ENCODE data around the gene NCKAP5L.
"Not testable (repeated sequence)": the region's sequence is repeated elsewhere in the genome, so short reads cannot be mapped to it uniquely, and the experiment has no call there.

NCKAP5L gene, protein sequence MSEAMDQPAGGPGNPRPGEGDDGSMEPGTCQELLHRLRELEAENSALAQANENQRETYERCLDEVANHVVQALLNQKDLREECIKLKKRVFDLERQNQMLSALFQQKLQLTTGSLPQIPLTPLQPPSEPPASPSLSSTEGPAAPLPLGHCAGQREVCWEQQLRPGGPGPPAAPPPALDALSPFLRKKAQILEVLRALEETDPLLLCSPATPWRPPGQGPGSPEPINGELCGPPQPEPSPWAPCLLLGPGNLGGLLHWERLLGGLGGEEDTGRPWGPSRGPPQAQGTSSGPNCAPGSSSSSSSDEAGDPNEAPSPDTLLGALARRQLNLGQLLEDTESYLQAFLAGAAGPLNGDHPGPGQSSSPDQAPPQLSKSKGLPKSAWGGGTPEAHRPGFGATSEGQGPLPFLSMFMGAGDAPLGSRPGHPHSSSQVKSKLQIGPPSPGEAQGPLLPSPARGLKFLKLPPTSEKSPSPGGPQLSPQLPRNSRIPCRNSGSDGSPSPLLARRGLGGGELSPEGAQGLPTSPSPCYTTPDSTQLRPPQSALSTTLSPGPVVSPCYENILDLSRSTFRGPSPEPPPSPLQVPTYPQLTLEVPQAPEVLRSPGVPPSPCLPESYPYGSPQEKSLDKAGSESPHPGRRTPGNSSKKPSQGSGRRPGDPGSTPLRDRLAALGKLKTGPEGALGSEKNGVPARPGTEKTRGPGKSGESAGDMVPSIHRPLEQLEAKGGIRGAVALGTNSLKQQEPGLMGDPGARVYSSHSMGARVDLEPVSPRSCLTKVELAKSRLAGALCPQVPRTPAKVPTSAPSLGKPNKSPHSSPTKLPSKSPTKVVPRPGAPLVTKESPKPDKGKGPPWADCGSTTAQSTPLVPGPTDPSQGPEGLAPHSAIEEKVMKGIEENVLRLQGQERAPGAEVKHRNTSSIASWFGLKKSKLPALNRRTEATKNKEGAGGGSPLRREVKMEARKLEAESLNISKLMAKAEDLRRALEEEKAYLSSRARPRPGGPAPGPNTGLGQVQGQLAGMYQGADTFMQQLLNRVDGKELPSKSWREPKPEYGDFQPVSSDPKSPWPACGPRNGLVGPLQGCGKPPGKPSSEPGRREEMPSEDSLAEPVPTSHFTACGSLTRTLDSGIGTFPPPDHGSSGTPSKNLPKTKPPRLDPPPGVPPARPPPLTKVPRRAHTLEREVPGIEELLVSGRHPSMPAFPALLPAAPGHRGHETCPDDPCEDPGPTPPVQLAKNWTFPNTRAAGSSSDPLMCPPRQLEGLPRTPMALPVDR (N-terminal part only)

DNA sequence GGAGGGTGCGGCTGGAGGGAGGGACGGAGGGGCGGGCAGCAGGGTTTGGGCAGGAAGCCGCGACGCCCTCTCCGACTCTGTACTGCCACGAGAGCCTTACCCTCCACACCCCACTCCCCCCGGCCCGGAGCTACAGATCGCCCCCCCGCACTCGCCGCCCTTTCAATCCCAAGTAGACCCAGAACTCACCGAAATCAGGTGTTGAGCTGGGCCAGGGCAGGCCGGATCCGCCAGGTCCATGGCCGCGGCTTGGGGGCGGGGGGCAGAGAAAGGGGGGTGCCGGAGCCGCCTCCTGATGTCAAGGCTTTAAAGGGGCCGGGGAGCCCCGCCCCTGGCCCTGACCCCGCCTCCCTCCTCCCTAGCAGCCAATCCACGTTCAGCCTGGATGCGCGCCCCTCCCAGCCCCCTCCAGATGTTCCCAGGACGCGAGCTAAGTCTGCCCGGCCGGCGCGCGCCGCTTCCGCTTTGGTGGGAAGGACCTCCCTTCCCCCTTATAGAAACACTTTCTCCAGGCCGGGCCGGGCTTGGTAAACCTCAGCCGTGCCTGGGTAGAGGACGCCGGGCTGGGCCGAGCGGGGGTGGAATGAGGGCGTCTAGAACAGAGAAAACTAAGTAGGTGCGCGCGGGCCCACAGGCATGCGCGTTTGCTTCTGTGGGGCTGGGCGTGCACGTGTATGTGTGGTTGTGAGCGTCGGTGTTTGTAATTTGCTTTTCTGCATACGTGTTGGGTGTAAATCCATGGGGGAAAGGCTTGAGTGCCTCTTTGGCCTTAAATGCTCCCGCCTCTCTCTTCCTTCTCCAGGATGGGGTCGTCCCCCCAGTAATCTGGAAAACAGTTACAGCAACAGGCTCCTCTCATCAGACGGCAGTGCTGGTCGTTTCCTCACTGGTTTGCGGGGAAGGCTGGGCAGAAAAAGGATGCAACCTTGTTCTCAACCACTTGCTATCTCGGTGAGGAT lies at the start of gene NCKAP5L:
Gene NCKAP5L (minus strand): TSS at position 281 of the 959 bp plus-strand sequence. CDS start 24,369 bp downstream, outside the sequence.
- DNase-seq (ENCODE audit: low read depth, low spot score): peak; percentile 91

DNA sequence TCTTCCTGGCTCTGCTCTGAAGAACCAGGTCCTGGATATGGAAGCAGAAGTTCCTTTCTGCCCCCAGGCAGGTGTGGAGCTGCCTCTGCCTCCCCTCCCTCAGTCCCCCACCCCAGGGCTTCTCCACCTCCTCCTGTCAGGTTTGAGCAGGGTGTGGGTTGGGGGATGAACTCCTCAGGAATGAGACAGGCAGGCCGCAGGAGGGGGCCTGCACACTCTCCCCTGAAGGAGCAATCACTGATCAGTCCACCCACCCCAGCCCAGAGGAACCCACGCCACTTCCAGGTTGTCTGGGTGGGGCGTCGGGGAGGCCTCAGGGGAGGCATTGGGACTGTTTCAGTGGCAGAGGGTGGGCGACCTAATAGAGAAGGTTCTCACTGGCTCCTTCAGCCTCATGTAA lies 48.9 kb upstream of the NCKAP5L start:
- DNase-seq (ENCODE audit: low read depth, low spot score): no peak

DNA sequence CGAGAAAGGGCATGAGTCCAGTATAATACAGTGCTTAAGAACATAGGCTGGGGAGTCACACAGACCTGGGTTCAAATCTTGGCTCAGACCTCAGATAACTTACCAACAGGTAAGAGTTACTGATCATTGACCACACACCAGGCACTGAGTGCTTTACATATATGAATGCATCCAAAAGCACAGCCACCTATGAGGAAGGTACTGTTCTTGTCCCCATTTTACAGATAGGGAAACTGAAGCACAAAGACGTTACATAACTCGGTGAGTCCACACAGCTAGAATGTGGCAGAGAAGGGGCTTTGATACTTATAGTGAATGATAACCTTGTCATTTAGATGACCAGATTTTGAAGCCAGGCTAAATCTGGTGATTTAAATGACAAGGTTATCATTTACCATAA lies 47.9 kb upstream of the NCKAP5L start:
- DNase-seq (ENCODE audit: low read depth, low spot score): no peak

DNA sequence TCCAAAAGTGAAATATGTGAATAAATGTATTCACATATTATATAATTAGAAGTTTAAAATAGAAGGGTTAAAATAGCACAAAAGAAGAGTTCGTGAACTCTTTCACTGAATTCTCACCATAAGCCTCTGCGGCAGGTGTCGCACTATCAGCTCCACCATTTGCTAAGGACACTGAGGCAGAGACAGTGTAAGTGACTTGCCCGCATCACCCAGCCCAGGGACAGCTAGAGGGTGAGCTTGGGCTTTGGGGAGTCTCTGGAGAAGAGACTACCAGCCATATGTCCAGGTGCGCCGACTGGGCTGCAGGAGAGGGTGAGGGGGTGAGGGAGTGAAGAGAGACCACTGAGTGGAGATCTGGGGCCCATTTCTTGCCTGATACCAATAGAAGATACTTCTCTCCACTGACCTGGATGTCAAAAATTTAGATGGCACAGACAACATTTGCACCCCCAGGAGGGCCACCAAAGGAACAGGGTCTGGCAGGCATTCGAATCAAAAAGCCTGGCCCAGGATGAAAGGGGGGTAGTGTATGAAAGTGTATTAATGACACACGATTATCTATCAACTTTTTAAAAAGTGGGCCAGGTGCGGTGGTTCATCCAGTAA lies 47.0 kb upstream of the NCKAP5L start:
- no peak for DNase-seq (ENCODE audit: low read depth, low spot score)

DNA sequence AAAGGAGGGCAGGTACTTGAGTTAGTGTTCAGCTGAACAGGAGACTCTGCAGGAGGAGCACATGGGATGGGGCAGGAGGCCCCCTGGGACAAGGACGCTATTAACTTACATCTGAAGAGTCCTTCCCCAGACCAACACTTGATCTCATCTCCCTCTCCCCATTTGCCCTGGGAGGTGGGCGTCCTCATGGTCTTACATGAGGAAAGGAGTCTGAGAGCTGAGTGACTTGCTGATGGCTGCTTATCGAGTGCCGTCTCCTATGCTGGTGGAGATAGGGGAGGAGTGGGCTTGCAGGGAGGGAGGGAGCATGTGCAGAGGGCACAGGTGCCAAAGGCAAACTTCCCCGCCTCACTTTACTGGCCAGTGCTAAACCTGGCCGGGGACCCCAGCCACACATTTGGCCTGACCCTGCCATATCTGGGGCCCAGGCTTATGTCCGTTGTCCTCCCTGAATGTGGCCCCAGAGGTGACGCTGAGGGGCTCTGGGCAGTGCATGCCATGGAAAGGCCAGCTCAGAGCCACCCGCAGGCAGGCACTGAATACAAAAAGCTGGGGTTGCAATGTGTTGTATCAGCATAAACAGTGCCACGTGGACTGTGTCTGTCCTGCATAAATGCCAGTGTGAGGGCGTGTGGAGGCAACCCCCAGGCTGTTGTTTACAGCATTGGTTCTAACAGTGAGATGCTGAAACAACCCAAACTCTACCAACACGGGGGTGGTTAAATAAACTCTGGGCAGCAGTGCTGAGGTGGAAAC lies 46.1 kb upstream of the NCKAP5L start:
- DNase-seq (ENCODE audit: low read depth, low spot score): no peak

DNA sequence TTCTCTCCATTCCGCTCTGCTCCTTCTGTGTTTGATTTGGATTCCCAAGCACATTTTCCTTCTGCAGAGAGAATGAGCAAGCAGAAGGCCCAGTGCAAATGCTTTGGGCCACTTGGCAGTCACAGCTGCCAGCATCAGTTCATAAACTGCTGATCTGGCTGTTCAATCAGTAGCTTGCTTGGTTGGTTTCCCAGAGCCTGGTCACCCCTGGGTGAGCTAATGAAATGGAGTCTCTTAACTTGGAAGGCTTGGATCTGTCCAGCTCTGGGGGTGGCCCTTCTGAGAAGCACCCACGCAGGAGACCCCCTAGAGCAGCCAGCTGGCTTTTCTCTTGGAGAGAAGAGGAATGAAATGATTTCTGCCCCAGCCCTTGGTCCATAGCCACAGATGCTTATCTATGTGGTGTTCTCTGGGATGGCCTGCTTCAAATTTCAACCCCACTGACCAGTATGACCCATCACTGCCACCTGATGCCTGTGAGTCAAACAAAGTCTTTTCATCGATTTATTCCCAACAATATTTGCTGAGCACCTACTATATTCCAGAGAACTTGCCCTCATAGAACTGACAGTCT lies 45.2 kb upstream of the NCKAP5L start:
- DNase-seq (ENCODE audit: low read depth, low spot score): no peak

DNA sequence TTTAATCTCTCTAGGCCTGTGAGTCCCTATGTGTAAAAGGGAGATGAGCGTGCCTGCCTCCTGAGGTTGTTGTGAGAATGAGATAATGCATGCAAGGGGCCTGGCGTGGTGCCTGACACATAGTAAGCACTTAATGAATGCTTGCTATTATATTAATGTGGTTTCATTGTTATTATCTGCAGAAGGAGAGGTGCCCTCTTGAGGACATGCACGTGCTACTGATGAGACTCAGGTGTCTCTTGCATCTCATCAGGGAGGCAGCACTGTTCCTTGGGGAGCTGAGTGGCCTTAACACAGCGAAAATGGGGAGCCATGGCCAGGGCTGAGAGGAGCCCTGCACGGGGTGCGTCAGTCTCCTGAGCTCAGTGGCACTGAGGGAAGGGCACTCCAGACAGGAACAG lies 44.6 kb upstream of the NCKAP5L start:
- DNase-seq (ENCODE audit: low read depth, low spot score): no peak

DNA sequence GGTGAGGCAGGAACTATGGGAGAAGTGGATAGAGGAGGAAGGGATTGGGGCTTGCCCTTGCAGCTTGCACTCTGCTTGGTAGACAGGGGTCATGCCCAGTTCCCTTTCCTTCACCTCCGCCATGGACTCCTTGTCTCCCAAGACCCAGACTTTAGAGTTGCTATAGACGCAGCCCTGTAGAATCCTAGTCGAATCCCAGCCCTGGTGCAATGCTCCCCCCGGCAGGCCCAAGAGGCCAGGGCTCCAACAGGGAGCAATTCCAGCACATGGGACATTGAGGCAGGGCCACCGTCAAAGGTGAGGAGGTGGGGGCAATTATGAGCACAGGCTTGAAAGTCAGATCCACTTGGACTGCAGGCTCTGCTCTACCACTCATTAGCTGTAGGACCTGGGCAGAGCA lies 44.2 kb upstream of the NCKAP5L start:
- DNase-seq (ENCODE audit: low read depth, low spot score): no peak

DNA sequence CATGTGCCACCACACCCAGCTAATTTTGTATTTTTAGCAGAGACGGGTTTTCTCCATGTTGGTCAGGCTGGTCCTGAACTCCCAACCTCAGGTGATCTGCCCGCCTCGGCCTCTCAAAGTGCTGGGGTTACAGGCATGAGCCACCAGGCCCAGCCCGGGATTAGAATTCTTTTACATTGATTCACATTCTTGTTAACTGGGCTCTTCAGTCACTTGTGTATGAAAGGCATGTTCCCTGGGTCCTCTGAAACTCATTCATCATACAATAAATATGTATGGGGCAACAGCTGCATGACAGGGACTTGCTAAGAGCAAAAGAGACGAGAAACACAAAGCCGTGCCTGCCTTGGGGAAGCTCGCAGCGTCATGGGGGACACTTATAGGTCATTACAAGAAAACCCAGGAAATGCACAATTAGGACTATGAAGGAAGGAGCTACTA lies 43.6 kb upstream of the NCKAP5L start:
- not testable (repeated sequence) for DNase-seq (ENCODE audit: low read depth, low spot score)

DNA sequence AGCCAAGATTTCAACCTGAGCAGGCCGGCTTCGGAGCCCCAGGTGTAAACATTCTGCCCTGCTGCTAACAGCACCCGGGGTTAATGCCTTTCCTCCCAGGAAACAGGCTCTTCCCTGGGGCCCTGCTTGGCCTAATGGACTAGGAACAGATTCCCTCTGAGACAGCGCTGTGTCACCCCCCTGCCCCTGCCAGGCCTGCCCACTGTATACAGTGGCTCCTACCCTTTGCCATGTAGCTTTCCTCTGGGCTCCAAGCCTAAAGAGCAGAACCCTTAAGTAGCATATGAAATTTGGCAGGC lies 43.0 kb upstream of the NCKAP5L start:
- no peak for DNase-seq (ENCODE audit: low read depth, low spot score)

DNA sequence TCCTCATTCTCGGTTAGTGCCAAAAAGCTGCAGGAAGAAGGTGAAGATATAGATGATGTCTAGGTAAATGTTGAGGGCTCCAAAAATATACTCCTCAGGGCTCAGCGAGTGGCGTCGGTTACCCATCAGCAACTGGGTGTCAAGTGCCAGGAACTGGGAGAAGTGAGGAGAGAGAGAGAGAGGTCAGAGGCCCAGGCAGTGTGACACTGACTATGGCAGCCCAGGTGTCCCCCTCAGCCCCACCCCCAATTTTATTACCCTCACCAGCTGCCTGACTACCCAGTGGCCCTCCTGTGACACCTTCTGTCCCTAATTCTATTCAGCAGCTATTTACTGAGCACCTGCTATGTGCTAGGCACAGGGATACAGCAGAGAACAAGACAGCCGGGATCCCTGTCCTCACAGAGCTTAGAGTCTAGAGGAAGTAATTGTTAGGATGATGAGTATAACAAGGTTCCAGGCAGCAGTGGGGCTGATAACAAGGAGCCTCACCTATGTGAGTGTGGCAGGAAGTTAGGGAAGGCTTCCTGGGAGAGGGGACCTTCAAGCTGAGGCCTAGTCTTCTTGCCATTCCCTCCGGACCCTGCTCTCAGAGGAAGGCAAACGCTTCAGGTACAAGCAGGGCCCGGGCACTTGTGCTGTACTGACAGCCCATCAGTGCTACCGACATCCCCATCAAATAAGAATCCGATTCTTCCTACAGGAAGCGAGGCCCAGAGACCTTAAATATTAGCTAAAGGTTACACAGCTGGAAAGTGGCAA lies 42.5 kb upstream of the NCKAP5L start:
- DNase-seq (ENCODE audit: low read depth, low spot score): no peak

DNA sequence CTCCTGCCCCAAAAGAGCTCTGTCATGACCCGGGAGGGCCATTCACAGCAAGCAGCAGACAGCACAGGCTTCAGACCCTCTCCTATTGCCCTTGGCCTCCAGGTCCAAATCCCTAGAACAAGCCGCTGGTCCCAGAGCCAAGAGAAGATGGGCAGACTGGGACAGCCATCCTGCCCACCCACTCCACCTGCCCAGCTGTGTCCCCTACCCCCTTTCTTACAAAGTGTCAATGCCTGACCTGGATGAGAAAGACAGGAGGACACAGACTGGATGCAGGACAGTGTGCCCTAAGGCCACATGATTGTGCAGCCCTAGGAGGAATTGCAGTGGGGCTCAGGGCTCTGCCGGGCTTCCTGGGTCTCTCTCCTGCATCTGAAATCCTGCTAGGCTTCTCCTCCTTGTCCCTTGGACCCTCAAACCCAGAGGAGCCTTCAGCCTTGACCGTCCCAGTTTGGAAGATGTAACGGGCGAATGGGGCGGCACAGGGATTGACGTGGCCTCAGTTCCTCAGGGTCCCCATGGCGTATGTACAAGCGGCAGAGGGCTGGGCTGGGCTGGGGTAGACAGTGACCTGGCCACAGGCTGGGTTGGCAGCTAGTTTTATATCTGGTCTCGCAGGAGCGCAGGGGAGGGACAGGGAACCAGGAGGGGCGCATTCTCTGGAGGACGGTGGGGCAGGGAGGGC lies 41.7 kb upstream of the NCKAP5L start:
- DNase-seq (ENCODE audit: low read depth, low spot score): no peak

DNA sequence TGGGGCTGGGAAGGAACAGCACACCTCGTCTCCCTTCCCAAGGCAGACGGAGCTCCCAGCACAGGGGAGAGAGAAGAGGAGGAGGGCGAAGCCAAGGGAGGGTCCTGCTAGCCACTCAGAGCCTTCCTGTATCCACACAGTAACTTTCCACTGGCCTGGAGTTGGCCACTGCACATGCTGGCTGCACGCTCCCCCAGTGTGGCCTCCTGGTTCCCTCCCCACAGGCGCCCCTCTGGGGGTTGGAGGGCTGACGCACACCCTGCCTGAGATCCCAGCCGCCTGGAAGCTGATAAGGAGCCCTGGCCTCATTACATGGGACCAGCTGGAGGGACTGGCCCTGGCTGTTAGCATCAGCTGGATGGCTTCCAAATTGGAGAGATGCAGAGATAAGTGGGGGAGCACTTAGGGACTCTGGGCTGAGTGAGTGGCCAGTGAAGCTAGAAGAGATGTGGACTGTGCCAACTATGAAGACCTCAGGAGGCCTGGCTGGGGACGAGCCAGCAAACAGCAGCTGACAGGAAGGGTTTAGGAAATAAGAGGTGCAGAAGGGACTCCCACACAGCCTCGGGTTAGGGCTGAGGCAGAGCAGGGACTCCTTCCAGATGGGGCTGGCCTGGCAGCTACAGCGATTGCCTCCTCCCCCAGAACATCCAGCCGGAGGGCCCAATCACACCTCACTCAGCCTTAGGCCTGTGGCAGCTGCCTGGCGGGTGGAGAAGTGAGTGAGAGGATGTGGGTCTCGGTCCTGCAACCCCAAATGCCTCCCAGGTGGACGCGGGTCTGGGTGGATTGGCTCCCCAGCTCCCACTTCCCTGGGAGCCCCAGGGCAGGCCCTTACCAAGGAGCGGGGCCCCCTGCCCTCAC lies 41.0 kb upstream of the NCKAP5L start:
- DNase-seq (ENCODE audit: low read depth, low spot score): no peak

DNA sequence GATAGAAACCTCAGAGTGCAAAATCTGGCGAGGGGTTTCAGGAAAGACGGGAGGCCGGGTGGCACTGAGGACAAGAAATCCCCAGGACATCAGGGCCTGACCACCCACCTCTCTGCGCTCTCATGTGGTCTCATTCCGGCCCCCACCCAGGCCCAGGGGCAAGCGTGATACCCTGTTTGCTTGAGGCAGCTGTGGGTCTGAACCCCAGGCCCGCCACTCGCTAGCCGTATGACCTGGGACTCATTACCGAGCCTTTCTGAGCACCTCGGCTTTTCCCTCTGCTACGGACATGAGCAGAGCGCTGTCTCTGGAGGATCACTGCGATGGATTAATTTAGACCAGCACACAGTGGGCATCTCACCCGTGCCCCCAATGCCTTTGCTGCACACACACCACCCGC lies 40.2 kb upstream of the NCKAP5L start:
- DNase-seq (ENCODE audit: low read depth, low spot score): no peak

DNA sequence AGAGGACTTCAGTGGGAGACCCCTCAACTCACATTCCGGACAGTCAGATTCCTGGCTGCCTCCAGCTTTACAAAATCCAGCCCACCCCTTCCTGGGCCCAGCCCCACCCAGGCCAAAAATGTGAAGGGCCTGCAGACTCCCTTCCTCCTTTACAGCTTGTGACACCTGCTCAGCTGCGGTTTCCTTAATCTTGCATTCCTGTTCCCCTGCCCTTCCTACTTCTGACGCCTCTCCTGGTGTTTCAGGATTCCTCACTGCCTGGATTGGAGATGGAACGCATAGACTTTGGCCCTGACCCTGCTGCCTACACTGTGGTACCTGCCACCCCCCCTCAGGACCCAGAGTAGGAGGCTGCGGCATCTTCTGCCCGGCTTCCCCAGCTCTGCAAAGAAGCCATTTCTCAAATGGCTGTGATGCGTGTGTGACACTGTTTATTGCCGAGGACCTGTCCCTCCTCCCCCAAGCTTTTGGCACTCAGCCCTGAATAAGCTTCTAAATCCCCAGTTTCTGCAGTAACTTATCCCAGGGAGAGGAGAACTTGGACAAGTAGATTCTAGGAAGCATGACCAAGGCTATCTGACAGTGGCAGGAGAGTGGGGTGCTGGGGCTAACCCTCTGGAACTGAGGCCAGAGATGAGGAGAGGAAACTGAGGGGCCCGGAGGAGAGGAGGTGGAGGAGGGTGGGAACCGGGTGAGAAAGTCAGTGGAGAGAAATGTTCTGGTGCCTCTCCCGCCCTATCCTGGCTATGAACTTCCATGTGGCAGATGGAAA lies 39.5 kb upstream of the NCKAP5L start:
- DNase-seq (ENCODE audit: low read depth, low spot score): no peak

DNA sequence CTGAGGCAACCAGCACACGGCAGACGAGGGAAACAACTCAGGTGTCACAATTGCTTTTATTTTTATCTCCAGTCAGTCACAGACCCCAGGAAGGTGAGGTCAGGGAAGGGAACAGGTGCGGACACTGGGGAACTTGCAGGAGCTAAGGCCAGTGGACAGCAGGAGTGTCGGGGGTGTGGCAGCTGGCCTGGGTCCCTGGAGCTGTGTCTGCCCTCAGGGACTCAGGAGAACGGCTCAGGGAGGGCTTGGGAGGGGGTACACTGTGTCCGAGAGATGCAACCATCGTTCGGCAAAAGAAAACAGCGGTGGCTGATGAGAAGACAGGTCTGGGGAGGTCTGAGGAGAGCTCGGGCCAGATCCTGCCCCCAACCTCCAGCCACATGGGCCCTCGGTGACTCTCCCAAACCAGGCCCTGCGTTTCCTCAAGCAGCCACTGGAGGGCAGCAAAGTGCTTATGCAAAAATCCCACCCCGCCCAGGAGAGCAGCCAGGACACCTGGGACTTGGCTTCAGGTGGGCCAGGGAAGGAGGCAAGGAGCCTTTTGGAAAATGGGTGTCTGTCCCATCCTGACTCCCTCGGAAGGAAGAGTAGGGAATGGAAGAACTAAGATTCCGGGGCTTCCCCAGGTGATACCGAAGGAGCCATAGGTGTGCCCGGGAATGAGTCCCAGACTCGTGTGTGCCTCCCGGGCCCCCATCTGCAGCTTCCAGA lies 38.8 kb upstream of the NCKAP5L start:
- DNase-seq (ENCODE audit: low read depth, low spot score): no peak

Data from smooth muscle cell of the brain vasculature (primary cell).